Smooth muscle cell of the pulmonary artery (primary cell): ENCODE measurements around the gene PTTG1. TPM values are rescaled to one million over a fixed set of nuclear protein-coding genes. Genes with fewer than 3 reads are reported as not detected.

Source experiments
- total RNA-seq: library from RNA; depleted of rRNA; stranded (reverse); fragments of >200 nt; gene quantifications from 2 replicates; pipeline ENCODE4 v1.2.3, GENCODE V29; 2014

PTTG1 gene
- total RNA-seq, result 12.8 and 48.7 TPM in 2 replicates

DNA sequence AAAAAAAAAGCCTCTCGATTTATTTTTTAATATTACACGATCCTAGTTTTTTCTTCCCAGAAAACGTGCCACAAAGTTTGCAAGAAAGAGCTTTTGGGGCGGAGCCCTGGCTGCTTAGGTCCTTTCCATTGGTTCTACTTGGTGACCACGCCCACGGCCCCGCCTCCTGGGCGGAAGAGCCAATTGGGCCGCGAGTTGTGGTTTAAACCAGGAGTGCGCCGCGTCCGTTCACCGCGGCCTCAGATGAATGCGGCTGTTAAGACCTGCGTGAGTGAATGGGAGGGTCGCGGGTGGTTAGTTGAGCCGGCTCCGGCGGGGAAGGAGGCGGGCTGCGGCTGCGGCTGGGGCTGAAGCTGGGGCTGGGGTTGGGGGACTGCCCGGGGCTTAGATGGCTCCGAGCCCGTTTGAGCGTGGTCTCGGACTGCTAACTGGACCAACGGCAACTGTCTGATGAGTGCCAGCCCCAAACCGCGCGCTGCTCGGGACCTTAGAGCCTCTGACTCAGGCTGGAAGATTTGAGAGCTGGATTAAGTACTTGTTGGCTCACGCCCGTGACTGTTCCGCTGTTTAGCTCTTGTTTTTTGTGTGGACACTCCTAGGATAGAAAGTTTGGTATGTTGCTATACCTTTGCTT lies at the start of gene PTTG1:
Gene PTTG1, plus strand, starts transcription at position 231 of the 634 bp plus-strand sequence. CDS start 458 bp downstream, outside the sequence.

GRCh38 chr5:160399402-160400353 lies 22.0 kb upstream of the PTTG1 start, which contains the start of gene FAM200C:
FAM200C (minus strand) TSS chr5:160400054; CDS start chr5:160395490, 4,564 bp downstream.

DNA sequence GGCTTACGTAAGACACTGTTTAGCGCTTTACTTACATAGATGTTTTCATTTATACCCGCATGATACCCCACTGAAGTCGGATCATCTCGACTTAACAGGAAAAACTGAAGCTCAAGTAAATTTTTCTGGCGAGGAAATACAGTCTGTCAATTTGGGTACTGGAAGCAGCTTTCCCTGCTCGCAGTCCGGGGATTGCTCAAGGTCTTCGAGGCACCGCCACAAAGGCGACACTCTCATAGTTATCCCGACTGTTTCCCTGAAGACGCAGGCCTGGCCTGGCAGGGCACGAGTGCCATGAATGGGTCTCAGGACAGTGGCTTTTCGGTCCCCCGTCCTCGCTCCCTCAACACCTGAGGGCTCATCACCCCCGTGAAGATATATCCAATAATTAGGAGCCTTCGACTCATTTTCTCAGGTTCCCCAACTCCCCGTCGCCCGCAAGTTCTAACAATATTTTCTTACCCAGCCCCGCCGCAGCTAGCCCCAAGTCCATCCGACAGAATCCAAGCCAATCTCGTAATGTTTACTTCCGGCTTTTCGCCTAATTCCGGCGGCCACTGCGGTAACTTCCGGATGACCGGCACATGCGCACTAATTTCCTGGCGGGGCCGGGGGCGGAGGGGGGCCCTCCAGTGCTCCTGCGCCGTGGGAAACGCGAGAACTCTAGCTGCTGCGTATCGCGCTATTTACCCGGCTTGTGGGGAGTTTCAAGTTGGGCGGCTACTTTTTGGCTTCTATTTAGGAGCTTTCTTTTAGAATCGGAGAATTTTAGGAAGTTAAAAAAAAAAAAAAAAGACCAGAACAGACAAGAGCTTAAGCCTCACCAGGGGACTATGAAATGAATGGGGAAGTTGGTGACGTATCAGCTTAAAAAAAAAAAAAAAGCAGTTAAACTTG lies 2.8 kb upstream of the PTTG1 start, which contains the start of gene SLU7:
Gene SLU7, minus strand, starts transcription at position 521 of the 897 bp plus-strand sequence. CDS start 3,787 bp downstream, outside the sequence.

Other genes with a start within 250 kb of the PTTG1 start
- not detected in 2 replicates for gene FABP6, start 192.3 kb upstream of the PTTG1 start, total RNA-seq
- gene CCNJL, start 109.3 kb upstream of the PTTG1 start, total RNA-seq, result 0.52 and 1.4 TPM in 2 replicates
- gene C1QTNF2, start 51.2 kb upstream of the PTTG1 start, total RNA-seq, result 0.17 and 0.98 TPM in 2 replicates
- 4.5 and 7.2 TPM in 2 replicates for gene FAM200C, start 21.8 kb upstream of the PTTG1 start, total RNA-seq
- gene SLU7, start 2.8 kb upstream of the PTTG1 start, total RNA-seq, result 30.4 and 44.3 TPM in 2 replicates